ENCODE results near the gene CEMIP2. TPM values are rescaled to one million over a fixed set of nuclear protein-coding genes. Genes with fewer than 3 reads are reported as not detected.

The CEMIP2 gene
- total RNA-seq, 1 experiment from 2014 or later = 40.5 TPM

GRCh38 chr9:71672573-71672972 lies 95.7 kb downstream of the CEMIP2 start:
- Mint-ChIP-seq H3K27ac (no peak overlapping the region), H3K36me3 (peaks cover 20% of the 10 kb centered on the region), H3K4me3 (no peak overlapping the region), H3K9me3 (peaks cover 25% of the 10 kb centered on the region), H3K27me3 (ENCODE audit: low read depth) (no peaks in the 10 kb centered on the region), H3K4me1 (peaks cover 20% of the 10 kb centered on the region)
- ATAC-seq = no peak
- POLR2A ChIA-PET = no interaction called here
- TF ChIP-seq MYBL2 (CRISPR knock-in tag; IDR thresholded peaks at IDR 0.05) (no peak), ZNF423 (CRISPR knock-in tag; IDR thresholded peaks at IDR 0.05) (no peak), HMGXB4 (CRISPR knock-in tag; IDR thresholded peaks at IDR 0.05) (no peak)
- DNase-seq (ENCODE audit: low spot score) = no peak
- CTCF ChIA-PET = no interaction called here

GRCh38 chr9:71671289-71671688 lies 97.0 kb downstream of the CEMIP2 start:
- Mint-ChIP-seq H3K9me3 (peaks cover 19% of the 10 kb centered on the region), H3K4me3 (no peak overlapping the region), H3K27ac (no peak overlapping the region), H3K27me3 (ENCODE audit: low read depth) (no peaks in the 10 kb centered on the region), H3K4me1 (peaks cover 20% of the 10 kb centered on the region), H3K36me3 (peaks cover 11% of the 10 kb centered on the region)
- no peak for DNase-seq (ENCODE audit: low spot score)
- ChIA-PET CTCF (no interaction called here), POLR2A (no interaction called here)
- no peak for ATAC-seq
- TF ChIP-seq ERG (CRISPR knock-in tag; IDR thresholded peaks at IDR 0.05) (no peak), ZNF396 (CRISPR knock-in tag; IDR thresholded peaks at IDR 0.05; ENCODE audit: borderline replicate concordance) (no peak), CREB1 (CRISPR knock-in tag; IDR thresholded peaks at IDR 0.05) (no peak), ZNF232 (CRISPR knock-in tag; IDR thresholded peaks at IDR 0.05) (no peak), ZBTB21 (CRISPR knock-in tag; IDR thresholded peaks at IDR 0.05; ENCODE audit: borderline replicate concordance) (no peak)

GRCh38 chr9:71670121-71670520 lies 98.2 kb downstream of the CEMIP2 start:
- Mint-ChIP-seq H3K27ac (no peak overlapping the region), H3K36me3 (no peaks in the 10 kb centered on the region), H3K27me3 (ENCODE audit: low read depth) (no peaks in the 10 kb centered on the region), H3K4me3 (no peak overlapping the region), H3K4me1 (peaks cover 18% of the 10 kb centered on the region), H3K9me3 (peaks cover 9% of the 10 kb centered on the region)
- POLR2A ChIA-PET = no interaction called here
- ATAC-seq (no peak), DNase-seq (ENCODE audit: low spot score) (no peak)
- CTCF ChIA-PET = interaction anchor here (1.3 kb wide), 1 partner anchor 11 kb away, joined by 3 read pairs; no protein-coding TSS in a partner anchor
- no peak for TF ChIP-seq ZNF138 (CRISPR knock-in tag; conservative IDR thresholded peaks at IDR 0.05)
- TF ChIP-seq ZBTB43 (CRISPR knock-in tag; IDR thresholded peaks at IDR 0.05) = no peak
- TF ChIP-seq ZNF423 (CRISPR knock-in tag; IDR thresholded peaks at IDR 0.05) = no peak
- no peak for TF ChIP-seq FOXJ3 (CRISPR knock-in tag; IDR thresholded peaks at IDR 0.05; ENCODE audit: borderline replicate concordance)
- TF ChIP-seq SP1 (CRISPR knock-in tag; conservative IDR thresholded peaks at IDR 0.05) = no peak
- TF ChIP-seq ZNF396 (CRISPR knock-in tag; IDR thresholded peaks at IDR 0.05; ENCODE audit: borderline replicate concordance) = no peak
- no peak for TF ChIP-seq ARID4B (CRISPR knock-in tag; IDR thresholded peaks at IDR 0.05; ENCODE audit: borderline replicate concordance)
- no peak for TF ChIP-seq FOXP4 (CRISPR knock-in tag; IDR thresholded peaks at IDR 0.05)
- TF ChIP-seq E2F1 (CRISPR knock-in tag; IDR thresholded peaks at IDR 0.05) = no peak
- no peak for TF ChIP-seq SMAD3 (CRISPR knock-in tag; IDR thresholded peaks at IDR 0.05; ENCODE audit: borderline replicate concordance)
- TF ChIP-seq ZSCAN18 (CRISPR knock-in tag; IDR thresholded peaks at IDR 0.05) = no peak
- no peak for TF ChIP-seq ATF1 (CRISPR knock-in tag; IDR thresholded peaks at IDR 0.05)
